HG02588 (cell line): ENCODE results near the gene UGT1A8.

Experiments used
- ATAC-seq: cut with Tn5 transposase; IDR thresholded peaks from one replicate; pipeline ENCODE4 v1.9.1; 2021; ENCODE audit warnings: mild to moderate bottlenecking, moderate library complexity; ENCODE audit not compliant: unreplicated experiment

UGT1A8 gene

DNA sequence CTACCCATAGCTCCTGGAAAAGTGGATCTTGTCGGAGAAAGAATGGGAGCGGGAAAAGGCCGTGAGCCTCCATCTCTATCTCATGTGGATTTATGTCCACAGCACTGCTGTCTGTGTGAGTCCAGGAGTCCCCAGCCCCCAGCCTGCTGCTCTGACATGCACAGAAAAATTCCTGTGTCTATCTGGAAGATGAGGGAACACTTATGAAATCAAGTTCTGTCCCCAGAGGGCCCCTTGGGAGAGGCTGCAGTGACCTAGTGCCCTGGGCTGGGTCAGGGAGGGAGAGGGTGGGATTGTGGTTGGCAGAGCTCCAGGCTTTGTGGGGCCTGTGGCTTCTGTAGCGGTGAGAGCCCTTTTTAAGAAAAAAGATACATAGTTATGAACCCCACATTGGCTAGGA is 199.3 kb downstream of the UGT1A8 start:
- ATAC-seq, result no peak

- no peak for ATAC-seq
Measured at GRCh38 chr2:233817361-233817911, 200.0 kb downstream of the UGT1A8 start.

DNA sequence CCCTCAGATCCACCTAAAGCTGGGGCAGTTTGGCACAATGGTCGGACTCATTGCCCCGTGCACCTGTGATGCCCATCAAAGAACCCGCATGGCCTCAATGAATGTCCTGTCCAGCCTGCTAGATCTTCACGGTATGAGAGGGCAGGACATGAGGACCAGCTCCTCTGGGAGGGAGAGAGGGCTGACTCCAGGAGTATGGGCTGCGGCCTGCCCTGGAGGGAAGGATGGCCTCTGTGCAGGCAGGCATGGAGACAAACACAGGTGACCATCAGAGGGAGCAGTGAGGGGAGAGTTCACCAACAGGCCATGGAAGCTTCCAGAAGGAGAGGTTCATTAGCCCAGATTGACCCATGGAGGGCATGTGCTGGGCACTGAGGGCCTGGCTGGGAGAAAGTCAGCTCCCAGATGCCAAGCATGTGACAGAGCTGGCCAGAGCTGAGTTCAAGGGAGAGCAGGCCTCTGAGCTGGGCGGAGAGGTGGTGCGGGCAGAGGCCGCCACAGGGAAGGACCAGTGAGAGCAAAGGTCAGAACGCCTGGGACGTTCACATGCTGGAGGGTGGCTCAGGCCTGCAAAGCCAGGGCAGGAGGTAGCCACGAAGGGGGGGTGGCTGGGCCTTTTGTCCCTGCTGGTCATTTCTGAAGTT is 200.7 kb downstream of the UGT1A8 start:
- no peak for ATAC-seq

DNA sequence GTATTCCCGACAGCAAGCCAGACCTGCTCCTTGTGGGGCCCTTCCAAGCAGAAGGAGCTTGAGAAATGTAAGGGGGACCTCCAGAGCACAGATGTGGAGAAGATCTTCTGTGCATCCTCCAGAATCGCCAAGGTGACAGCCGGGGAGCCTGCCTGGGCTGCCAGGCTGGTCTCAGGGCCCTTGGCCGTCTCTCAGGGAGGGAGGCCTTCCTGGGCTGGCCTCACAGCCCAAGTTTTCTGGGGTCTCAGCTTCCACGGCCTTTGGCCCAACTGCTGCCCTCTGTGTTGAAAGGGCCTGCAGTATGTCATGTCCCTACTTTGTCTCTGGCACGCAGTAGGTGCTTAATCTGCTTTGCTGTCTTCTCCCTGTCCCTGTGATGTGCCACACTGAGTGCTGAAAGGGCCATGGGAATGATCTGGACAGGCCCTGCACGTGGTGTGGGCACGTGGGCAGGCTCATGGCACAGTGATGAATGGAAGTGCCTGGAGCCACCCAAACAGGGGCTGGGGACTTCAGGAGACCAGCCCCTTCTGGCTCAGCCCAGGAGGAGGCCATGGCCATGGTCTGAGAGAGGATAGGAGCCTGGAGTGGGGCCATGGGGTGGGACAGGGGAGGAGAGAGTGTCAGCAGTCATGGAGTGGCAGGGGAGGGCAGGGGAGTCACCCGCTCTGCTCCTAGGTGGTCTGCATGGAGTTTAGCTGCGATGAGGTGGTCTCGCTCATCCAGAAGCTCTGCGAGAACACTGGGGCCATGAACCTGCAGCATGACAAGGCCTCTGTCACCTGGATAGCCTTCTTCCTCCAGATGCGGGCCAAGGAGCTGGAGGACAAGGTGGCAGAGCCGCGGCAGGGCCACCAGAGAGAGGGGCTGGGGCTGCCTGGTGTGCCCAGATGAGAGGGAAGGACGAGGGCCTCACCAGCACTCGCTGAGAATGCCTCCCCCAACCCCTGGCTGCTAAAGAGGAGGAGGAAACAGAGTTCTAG is 201.5 kb downstream of the UGT1A8 start:
- no peak for ATAC-seq

DNA sequence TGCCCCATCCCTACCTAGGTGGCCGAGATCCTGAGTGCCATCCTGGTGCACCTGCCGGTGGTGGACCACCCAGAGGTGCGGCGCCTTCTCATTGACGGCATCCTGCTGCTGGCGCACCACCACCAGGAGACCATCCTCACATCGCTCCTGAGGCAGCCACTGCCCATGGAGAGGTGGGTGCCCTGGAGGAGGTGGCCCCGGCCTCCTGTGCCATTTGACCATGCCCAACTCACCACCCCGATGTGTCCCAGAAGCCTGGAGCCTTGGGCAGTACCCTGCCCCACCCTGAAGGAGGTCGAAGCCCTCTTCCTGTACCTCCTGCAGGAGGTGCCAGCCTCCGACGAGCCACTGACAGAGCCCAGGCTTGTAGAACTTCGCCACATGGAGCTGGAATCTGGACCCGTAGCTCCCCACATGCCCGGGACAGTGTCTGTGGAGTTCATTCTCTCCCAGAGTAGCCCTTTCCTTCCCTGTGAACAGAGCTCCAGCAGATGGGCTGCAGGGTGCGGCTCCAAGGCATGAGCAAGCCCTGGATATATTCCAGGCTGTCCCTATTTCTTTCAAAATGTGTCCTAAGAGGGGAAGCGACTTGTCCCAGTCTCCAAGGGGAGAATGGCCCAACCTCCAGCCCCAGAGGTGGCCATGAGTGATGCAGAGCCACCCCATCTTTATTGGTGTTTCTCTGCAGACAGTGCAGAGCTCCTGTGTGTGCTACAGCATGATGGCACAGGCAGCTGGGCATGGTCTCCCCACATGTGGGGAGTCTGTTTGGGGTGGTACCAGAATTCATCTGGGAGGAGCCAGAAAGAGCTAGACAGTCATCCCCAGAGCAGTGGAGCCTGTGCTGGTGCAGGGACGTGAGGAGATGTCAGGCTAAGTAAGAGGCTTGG is 202.7 kb downstream of the UGT1A8 start:
- ATAC-seq, result no peak

DNA sequence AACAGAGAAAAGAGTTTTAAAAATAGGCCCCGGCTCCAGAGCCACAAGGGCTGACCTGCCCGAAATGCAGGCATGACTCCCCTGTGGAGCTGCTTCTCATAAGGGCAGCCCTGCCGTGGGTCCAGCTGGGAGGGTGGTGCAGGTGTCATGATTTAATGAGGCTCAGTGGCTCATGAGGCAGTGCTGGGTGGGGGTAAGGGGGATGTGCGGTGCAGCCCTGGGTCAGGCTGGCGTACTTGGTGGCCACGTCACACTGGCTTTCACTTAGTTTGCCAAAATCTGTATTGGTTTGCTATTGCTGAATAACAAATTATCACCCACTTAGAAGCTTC is 203.3 kb downstream of the UGT1A8 start:
- no peak for ATAC-seq

- no peak for ATAC-seq
Measured at GRCh38 chr2:233821196-233821595, 203.8 kb downstream of the UGT1A8 start.

DNA sequence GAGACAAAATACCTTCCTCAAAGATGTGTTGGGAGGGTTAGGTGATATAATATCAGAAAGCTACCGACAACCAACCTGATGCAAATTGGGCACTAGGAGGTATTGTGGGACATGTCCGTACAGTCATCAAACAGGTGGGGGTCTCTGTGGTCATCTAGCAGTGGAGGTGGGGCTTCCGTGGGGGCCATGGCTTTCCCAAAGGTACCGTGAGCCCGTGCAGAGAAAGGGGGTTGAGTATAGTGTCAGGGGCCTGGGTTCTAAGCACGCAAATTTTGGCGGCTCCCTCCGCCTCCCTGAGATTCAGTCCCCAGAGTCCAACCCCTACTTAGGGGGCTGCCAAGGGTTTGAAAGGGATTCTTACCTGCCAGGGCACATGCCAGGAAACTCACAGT is 204.3 kb downstream of the UGT1A8 start:
- no peak for ATAC-seq

DNA sequence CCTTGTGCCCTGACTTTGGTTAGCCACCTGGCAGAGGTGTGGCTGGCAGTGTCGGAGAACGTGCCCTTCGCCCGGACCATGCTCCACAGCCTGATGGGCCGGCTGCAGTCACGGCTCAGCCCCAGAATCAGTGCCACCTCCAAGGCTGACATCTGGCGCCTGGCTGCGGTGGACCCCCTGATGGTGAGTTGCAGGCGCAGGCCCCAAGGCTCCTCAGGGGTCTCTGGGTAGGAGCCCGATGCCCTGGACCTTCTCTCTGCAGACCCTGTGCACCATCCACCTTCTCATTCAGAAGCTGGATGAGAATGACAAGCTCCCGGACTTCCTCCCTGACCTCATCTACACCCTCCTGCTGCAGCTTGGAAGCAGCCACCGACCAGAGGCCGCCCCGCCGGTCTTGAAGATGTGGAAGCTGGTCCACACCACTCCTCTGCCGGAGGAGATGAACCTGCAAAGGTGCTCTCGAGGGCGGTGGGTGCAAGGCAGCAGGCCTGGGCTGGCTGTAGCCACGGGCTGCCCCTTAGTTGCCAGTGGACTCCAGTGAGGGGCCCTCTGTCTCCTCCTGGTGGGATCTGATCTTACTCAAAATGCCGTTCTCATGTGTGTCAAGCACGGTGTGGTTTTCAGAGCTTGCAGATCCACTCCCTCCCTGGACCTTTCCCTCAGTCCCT is 204.8 kb downstream of the UGT1A8 start:
- no peak for ATAC-seq
